HepG2 (cell line): Measurements from ENCODE around the gene FER1L5. TPM values are rescaled to one million over a fixed set of nuclear protein-coding genes. Genes with fewer than 3 reads are reported as not detected.

ENCODE experiments used
- ATAC-seq: fragments of 200-7000 bp; cut with Tn5 transposase; 3 replicates; pipeline ENCODE4 v1.9.1; 2020; ENCODE audit warnings: mild to moderate bottlenecking, moderate library complexity
- BruUV-seq: library from RNA; stranded (reverse); fragments of 400-500 nt; replicated peaks from 2 replicates; lab custom pipeline; 2021; lab: Mats Ljungman, UMichigan
- CTCF ChIA-PET: fragments of 300-600 bp; formaldehyde crosslinking; extraction: SDS; loops from one replicate; lab custom pipeline; 2021; ENCODE audit warnings: low total read pairs, inconsistent platforms, low intra/inter-chr PET ratio; lab: Yijun Ruan, JAX
- POLR2A ChIA-PET: fragments of 350-600 bp; sonication (Branson Sonifier 250); formaldehyde crosslinking; loops from one replicate; lab custom pipeline; 2020; ENCODE audit warnings: antibody characterized with exemption, inconsistent platforms; lab: Yijun Ruan, JAX
- DNase-seq: peaks from one replicate; pipeline ENCODE4 v3.0.0-alpha.2; 2015; ENCODE audit warnings: low spot score
- FAIRE-seq: peaks from 3 replicates; lab custom pipeline; 2011; peaks lifted over from hg19 to GRCh38; lab: Jason Lieb, UNC
- H2AFZ ChIP-seq: one replicate; pipeline ENCODE4 v1.6.1; 2011; ENCODE audit warnings: low read length, inconsistent platforms
- H3K27ac ChIP-seq: fragments of 300-600 bp; 3 replicates; pipeline ENCODE4 v1.8.0; 2011; ENCODE audit warnings: mixed run types, mild to moderate bottlenecking, mixed read lengths, low read length, inconsistent platforms; ENCODE audit not compliant: insufficient read depth; ENCODE audit errors: extremely low read length
- H3K27me3 ChIP-seq, 2 experiments: fragments of 200-600 bp in 1 of 2; 2 replicates in 1 of 2; 3 replicates in 1 of 2; pipeline versions ENCODE4 v1.6.0 to v1.8.0; 2011; ENCODE audit warnings: low read length in 2 of 2, mild to moderate bottlenecking in 2 of 2, moderate library complexity in 2 of 2, inconsistent platforms in 1 of 2; ENCODE audit not compliant: insufficient read depth in 2 of 2, control insufficient read depth in 1 of 2
- H3K36me3 ChIP-seq, 2 experiments: fragments of 200-600 bp in 1 of 2; replicated peaks in 1 of 2; 2 replicates in 1 of 2; 3 replicates in 1 of 2; pipeline versions ENCODE4 v1.5.1 to v1.8.0; 2011; ENCODE audit warnings: low read length in 2 of 2, inconsistent platforms in 1 of 2; ENCODE audit not compliant: insufficient read depth in 2 of 2, control insufficient read depth in 1 of 2
- H3K4me1 ChIP-seq: 2 replicates; pipeline ENCODE4 v1.5.1; 2012; ENCODE audit warnings: low read length, inconsistent platforms; ENCODE audit not compliant: insufficient read depth
- H3K4me2 ChIP-seq: 2 replicates; pipeline ENCODE4 v1.6.0; 2011; ENCODE audit warnings: low read depth, low read length, inconsistent platforms
- H3K4me3 ChIP-seq, 3 experiments: fragments of 200-600 bp in 1 of 3; sonication (generic), shearing (Covaris generic) in 1 of 3; replicated peaks in 1 of 3; 2 replicates each; pipeline ENCODE4 v1.5.1; 2011 to 2016; ENCODE audit warnings: low read length in 3 of 3, inconsistent platforms in 2 of 3, low read depth in 2 of 3, mild to moderate bottlenecking in 2 of 3, control low read depth in 1 of 3, mixed read lengths in 1 of 3; ENCODE audit not compliant: insufficient read depth in 1 of 3
- H3K79me2 ChIP-seq: one replicate; pipeline ENCODE4 v1.6.1; 2011; ENCODE audit warnings: low read length, inconsistent platforms; ENCODE audit not compliant: insufficient read depth
- H3K9ac ChIP-seq: 2 replicates; pipeline ENCODE4 v1.6.0; 2011; ENCODE audit warnings: mild to moderate bottlenecking, low read depth, low read length, inconsistent platforms; ENCODE audit not compliant: insufficient read depth
- H3K9me3 ChIP-seq: 2 replicates; pipeline ENCODE4 v1.5.1; 2012; ENCODE audit warnings: mild to moderate bottlenecking, low read length
- H4K20me1 ChIP-seq: 2 replicates; pipeline ENCODE4 v1.6.0; 2011; ENCODE audit warnings: inconsistent platforms, mild to moderate bottlenecking, low read length, moderate library complexity; ENCODE audit not compliant: insufficient read depth
- HNRNPL ChIP-seq: fragments of 200-400 bp; formaldehyde crosslinking; IDR thresholded peaks from 2 replicates; pipeline ENCODE4 v1.6.1; 2017; ENCODE audit warnings: mild to moderate bottlenecking, low read depth, low read length
- KDM3A ChIP-seq: IDR thresholded peaks from 2 replicates; pipeline ENCODE4 v1.6.1; 2018; ENCODE audit warnings: low read depth, missing compliant biosample characterization
- NFE2L2 ChIP-seq: fragments of 150-350 bp; IDR thresholded peaks from 2 replicates; pipeline ENCODE4 v1.6.1; 2014; ENCODE audit warnings: low read length
- NFKB2 ChIP-seq: sonication (generic); formaldehyde crosslinking; IDR thresholded peaks from 2 replicates; pipeline ENCODE4 v1.4.0; 2020; ENCODE audit warnings: missing genetic modification reagents, borderline replicate concordance
- REL ChIP-seq: sonication (generic); formaldehyde crosslinking; conservative IDR thresholded peaks from 2 replicates; pipeline ENCODE4 v1.8.0; 2022; ENCODE audit warnings: mild to moderate bottlenecking, missing genetic modification reagents, moderate library complexity
- RNF2 ChIP-seq: fragments of 450-650 bp; conservative IDR thresholded peaks from 2 replicates; pipeline ENCODE4 v1.6.1; 2016; ENCODE audit warnings: low read depth
- TBL1XR1 ChIP-seq: fragments of 150-350 bp; IDR thresholded peaks from 2 replicates; pipeline ENCODE4 v1.6.1; 2014; ENCODE audit warnings: borderline replicate concordance, low read length; ENCODE audit not compliant: partially characterized antibody
- ZBTB38 ChIP-seq: sonication (generic); formaldehyde crosslinking; IDR thresholded peaks from 2 replicates; pipeline ENCODE4 v1.5.1; 2020; ENCODE audit warnings: mild to moderate bottlenecking, missing genetic modification reagents
- ZNF431 ChIP-seq: sonication (generic); formaldehyde crosslinking; IDR thresholded peaks from 2 replicates; pipeline ENCODE4 v1.9.0; 2022; ENCODE audit warnings: missing genetic modification reagents, low read depth, mild to moderate bottlenecking, borderline replicate concordance
- WGBS: methylation state at CpG from one replicate; pipeline ENCODE4 v1.1.6; 2017; ENCODE audit warnings: low lambda C conversion rate; 5-methylcytosine and 5-hydroxymethylcytosine counted together
- in situ Hi-C: cut with HindIII; loops from 2 replicates; pipeline ENCODE4 v1.10.0; 2017; ENCODE audit warnings: low pct_unique_long_range_greater_than_20kb; ENCODE audit not compliant: extremely low pct_ligation_motif_present
- intact Hi-C: fragments of 100-400 bp; cut with micrococcal nuclease; formaldehyde crosslinking; loops from one replicate; pipeline ENCODE4 v1.10.0; 2022; ENCODE audit not compliant: unreplicated experiment
- polyA plus RNA-seq, 8 experiments: library from polyadenylated mRNA; depleted of rRNA in 3 of 8; stranded (reverse) in 7 of 8; unstranded in 1 of 8; fragments of >200 nt; fragmentation: Illumina TruSeq in 4 of 8; extraction: Trizol in 4 of 8; gene quantifications; 2 replicates each; pipeline versions ENCODE4 v1.2.1 to v1.2.3, GENCODE V29; 2011 to 2016; ENCODE audit warnings: low read depth in 4 of 8, missing spikeins in 1 of 8, mixed read lengths in 1 of 8; ENCODE audit not compliant: insufficient read depth in 1 of 8
- total RNA-seq, 5 experiments: library from RNA; depleted of rRNA; stranded (reverse); fragments of >200 nt; fragmentation: Illumina TruSeq; extraction: Trizol; gene quantifications; 2 replicates each; pipeline ENCODE4 v1.2.3, GENCODE V29; 2016; ENCODE audit warnings: low read depth in 1 of 5

FER1L5 gene
- total and polyA plus RNA-seq, 2 of the 13 experiments (the other 11 are each of a cell fraction or from before 2014, with no cell fraction given), result 0.02 to 0.08 TPM

GRCh38 chr2:96636551-96637171 lies 5.9 kb upstream of the FER1L5 start:
- TF ChIP-seq REL (0 out of 2 replicates have a peak, but pooled peaks have one; percentile 6), ZNF431 (CRISPR knock-in tag) (no peak), KDM3A (CRISPR knock-in tag) (no peak), HNRNPL (peak; percentile 85), TBL1XR1 (no peak), NFKB2 (CRISPR knock-in tag) (0 out of 2 replicates have a peak, but pooled peaks have one; percentile 27), RNF2 (no peak), ZBTB38 (CRISPR knock-in tag) (0 out of 2 replicates have a peak, but pooled peaks have one; percentile 19), NFE2L2 (no peak)
- no peaks in the 10 kb centered on the region for H3K9me3 ChIP-seq
- no peak for ATAC-seq
- H4K20me1 ChIP-seq, result no peaks in the 10 kb centered on the region
- intact Hi-C loops (loop anchor here (5.0 kb wide), 2 partner anchors 34 to 181 kb away; partner anchors contain the start of gene CNNM3), in situ Hi-C loops (no loop called here)
- H2AFZ ChIP-seq, result no peak overlapping the region
- ChIA-PET POLR2A (interaction anchor here (1.0 to 1.9 kb wide), 7 partner anchors 20 to 125 kb away, joined by 3 to 7 read pairs (median 4); partner anchors contain the start of gene CNNM4), CTCF (no interaction called here)
- no TSS peak for BruUV-seq
- WGBS, result 90% methylated on average over 14 of the region's 14 CpGs
- H3K4me1 ChIP-seq, result peaks cover 49% of the 10 kb centered on the region
- H3K4me3 ChIP-seq, result peak overlapping the region; percentile 83 to 93 (median 85)
- peak overlapping the region; percentile 74 for H3K9ac ChIP-seq
- no peak for DNase-seq
- H3K4me2 ChIP-seq, result peak overlapping the region; percentile 100
- no peak for FAIRE-seq
- peaks cover 27% of the 10 kb centered on the region for H3K79me2 ChIP-seq
- H3K27ac ChIP-seq, result peak overlapping the region; percentile 71
- peaks cover 3 to 32% of the 10 kb centered on the region in 2 experiments for H3K36me3 ChIP-seq
- no peaks in the 10 kb centered on the region; a peak in 1 of 5 replicates for H3K27me3 ChIP-seq
